H1 (cell line): Measurements from ENCODE around the gene ARMC5. TPM values are rescaled to one million over a fixed set of nuclear protein-coding genes. Genes with fewer than 3 reads are reported as not detected.

Source experiments
- CTCF ChIA-PET: fragments of 300-600 bp; sonication (Branson Sonifier 250); formaldehyde crosslinking; loops from one replicate; lab custom pipeline; 2021; ENCODE audit not compliant: partially characterized antibody; lab: Charles Lee
- POLR2A ChIA-PET: fragments of 300-600 bp; sonication (Branson Sonifier 250); formaldehyde crosslinking; loops from one replicate; lab custom pipeline; 2021; ENCODE audit warnings: inconsistent platforms; ENCODE audit not compliant: partially characterized antibody; lab: Charles Lee
- DNase-seq, 2 experiments: peaks; one replicate each; pipeline versions ENCODE4 v3.0.0 to v3.0.0-alpha.2; 2010 to 2022; ENCODE audit warnings: low spot score in 2 of 2, low read depth in 1 of 2, mixed read lengths in 1 of 2
- FAIRE-seq: peaks from 2 replicates; lab custom pipeline; 2011; peaks lifted over from hg19 to GRCh38; lab: Jason Lieb, UNC
- H2AFZ ChIP-seq: 2 replicates; pipeline ENCODE4 v1.8.1; 2012; ENCODE audit warnings: low read length, inconsistent platforms
- H2AK5ac ChIP-seq: 2 replicates; pipeline ENCODE4 v1.6.1; 2013; ENCODE audit warnings: low read depth, low read length
- H2BK120ac ChIP-seq: replicated peaks from 2 replicates; pipeline ENCODE3; 2013; ENCODE audit warnings: low read depth, low read length, inconsistent platforms
- H2BK12ac ChIP-seq: 2 replicates; pipeline ENCODE4 v1.6.1; 2013; ENCODE audit warnings: low read depth, low read length
- H2BK15ac ChIP-seq: 2 replicates; pipeline ENCODE4 v1.6.1; 2013; ENCODE audit warnings: low read length
- H2BK20ac ChIP-seq: 2 replicates; pipeline ENCODE4 v1.6.1; 2013; ENCODE audit warnings: low read length
- H2BK5ac ChIP-seq: 2 replicates; pipeline ENCODE4 v1.6.1; 2013; ENCODE audit warnings: low read depth, low read length
- H3K14ac ChIP-seq: 2 replicates; pipeline ENCODE4 v1.6.1; 2013; ENCODE audit warnings: inconsistent platforms; ENCODE audit not compliant: insufficient read length
- H3K18ac ChIP-seq: 2 replicates; pipeline ENCODE4 v1.6.1; 2013; ENCODE audit warnings: low read length; ENCODE audit errors: extremely low read depth
- H3K23ac ChIP-seq: 2 replicates; pipeline ENCODE4 v1.6.1; 2013; ENCODE audit warnings: inconsistent platforms; ENCODE audit not compliant: insufficient read length
- H3K23me2 ChIP-seq: 2 replicates; pipeline ENCODE4 v1.6.1; 2013; ENCODE audit warnings: low read depth, low read length
- H3K27ac ChIP-seq: 2 replicates; pipeline ENCODE4 v1.6.1; 2011; ENCODE audit warnings: low read depth, low read length, inconsistent platforms
- H3K27me3 ChIP-seq, 4 experiments: replicated peaks in 1 of 4; 1 replicate in 1 of 4; 2 replicates in 3 of 4; pipeline versions ENCODE4 v1.6.1 to v1.8.1; 2011 to 2013; ENCODE audit warnings: low read length in 3 of 4, mild to moderate bottlenecking in 3 of 4, inconsistent platforms in 2 of 4, mixed read lengths in 2 of 4, moderate library complexity in 1 of 4; ENCODE audit not compliant: control insufficient read depth in 3 of 4, insufficient read depth in 3 of 4; ENCODE audit errors: extremely low read depth in 1 of 4
- H3K36me3 ChIP-seq, 4 experiments: 2 replicates each; pipeline versions ENCODE4 v1.6.1 to v1.8.1; 2011 to 2013; ENCODE audit warnings: mild to moderate bottlenecking in 4 of 4, low read length in 3 of 4, moderate library complexity in 2 of 4, control low read depth in 1 of 4, inconsistent platforms in 1 of 4; ENCODE audit not compliant: insufficient read depth in 4 of 4, control insufficient read depth in 2 of 4
- H3K4ac ChIP-seq: replicated peaks from 2 replicates; pipeline ENCODE3; 2013; ENCODE audit warnings: low read length, low read depth, mixed read lengths, inconsistent platforms; ENCODE audit not compliant: insufficient read length
- H3K4me1 ChIP-seq, 4 experiments: replicated peaks in 1 of 4; 1 replicate in 1 of 4; 2 replicates in 3 of 4; pipeline versions ENCODE4 v1.6.1 to v1.8.1; 2011 to 2013; ENCODE audit warnings: low read length in 3 of 4, inconsistent platforms in 2 of 4, mixed read lengths in 1 of 4; ENCODE audit not compliant: insufficient read depth in 4 of 4, control insufficient read depth in 3 of 4
- H3K4me2 ChIP-seq, 2 experiments: 2 replicates each; pipeline versions ENCODE4 v1.6.1 to v1.8.1; 2011 to 2013; ENCODE audit warnings: low read depth in 2 of 2, low read length in 2 of 2, control low read depth in 1 of 2, inconsistent platforms in 1 of 2, mild to moderate bottlenecking in 1 of 2; ENCODE audit not compliant: insufficient read depth in 1 of 2
- H3K4me3 ChIP-seq, 4 experiments: fragments of 200-600, 300-600 bp in 1 of 4; sonication (generic), shearing (Covaris generic), sonication (Bioruptor Twin) in 1 of 4; 2 replicates each; pipeline versions ENCODE4 v1.5.1 to v1.8.1; 2011 to 2016; ENCODE audit warnings: low read length in 4 of 4, low read depth in 3 of 4, control low read depth in 2 of 4, inconsistent platforms in 2 of 4, mild to moderate bottlenecking in 2 of 4, mixed read lengths in 1 of 4, moderate library complexity in 1 of 4; ENCODE audit not compliant: insufficient read depth in 2 of 4; ENCODE audit errors: extremely low read depth in 1 of 4
- H3K56ac ChIP-seq: replicated peaks from 2 replicates; pipeline ENCODE3; 2013; ENCODE audit warnings: low read depth, mild to moderate bottlenecking, mixed read lengths, low read length, inconsistent platforms; ENCODE audit not compliant: insufficient read length
- H3K79me1 ChIP-seq: 2 replicates; pipeline ENCODE4 v1.6.1; 2013; ENCODE audit warnings: low read depth, low read length, control low read depth
- H3K79me2 ChIP-seq, 2 experiments: 2 replicates each; pipeline versions ENCODE4 v1.6.1 to v1.8.1; 2012 to 2013; ENCODE audit warnings: low read length in 2 of 2, mild to moderate bottlenecking in 2 of 2, inconsistent platforms in 1 of 2; ENCODE audit not compliant: insufficient read depth in 2 of 2, control insufficient read depth in 1 of 2
- H3K9ac ChIP-seq, 4 experiments: replicated peaks in 1 of 4; 1 replicate in 1 of 4; 2 replicates in 3 of 4; pipeline versions ENCODE4 v1.6.1 to v1.8.1; 2011 to 2013; ENCODE audit warnings: low read depth in 3 of 4, low read length in 3 of 4, control low read depth in 2 of 4, mild to moderate bottlenecking in 2 of 4, moderate library complexity in 2 of 4, inconsistent platforms in 1 of 4; ENCODE audit errors: extremely low read depth in 1 of 4
- H3K9me3 ChIP-seq, 2 experiments: 2 replicates each; pipeline versions ENCODE4 v1.6.1 to v1.8.1; 2012 to 2013; ENCODE audit warnings: mild to moderate bottlenecking in 2 of 2, moderate library complexity in 2 of 2, control low read depth in 1 of 2, inconsistent platforms in 1 of 2, low read depth in 1 of 2, low read length in 1 of 2, mixed read lengths in 1 of 2; ENCODE audit not compliant: insufficient read depth in 2 of 2
- H4K20me1 ChIP-seq, 2 experiments: replicated peaks in 1 of 2; 2 replicates each; pipeline versions ENCODE3 to v1.8.1; 2011 to 2013; ENCODE audit warnings: inconsistent platforms in 2 of 2, low read length in 2 of 2, mild to moderate bottlenecking in 1 of 2; ENCODE audit not compliant: insufficient read depth in 2 of 2, control insufficient read depth in 1 of 2
- H4K5ac ChIP-seq: 2 replicates; pipeline ENCODE4 v1.6.1; 2013; ENCODE audit warnings: low read length, low read depth, mixed read lengths, inconsistent platforms; ENCODE audit not compliant: insufficient read length
- H4K8ac ChIP-seq: 2 replicates; pipeline ENCODE4 v1.8.0; 2013; ENCODE audit warnings: mild to moderate bottlenecking, moderate library complexity, low read length, inconsistent platforms; ENCODE audit not compliant: insufficient read depth; ENCODE audit errors: extremely low read depth
- H4K91ac ChIP-seq: replicated peaks from 2 replicates; pipeline ENCODE3; 2013; ENCODE audit warnings: low read length, mixed read lengths, inconsistent platforms; ENCODE audit not compliant: insufficient read length
- ASH2L ChIP-seq: fragments of 200-600, 300-600 bp; sonication (generic); IDR thresholded peaks from one replicate; pipeline ENCODE4 v1.7.1; 2017; ENCODE audit warnings: low read length
- GABPA ChIP-seq: IDR thresholded peaks from 2 replicates; pipeline ENCODE4 v1.6.1; 2011; ENCODE audit warnings: mild to moderate bottlenecking, low read length, moderate library complexity, borderline replicate concordance; ENCODE audit not compliant: insufficient read depth
- HDAC2 ChIP-seq, 2 experiments: fragments of 300-600 bp in 1 of 2; sonication (generic) in 1 of 2; IDR thresholded peaks; 2 replicates each; pipeline ENCODE4 v1.6.1; 2011 to 2012; ENCODE audit warnings: low read depth in 2 of 2, low read length in 2 of 2, mild to moderate bottlenecking in 2 of 2, moderate library complexity in 2 of 2, borderline replicate concordance in 1 of 2, inconsistent platforms in 1 of 2
- JUN ChIP-seq: IDR thresholded peaks from 2 replicates; pipeline ENCODE4 v1.6.1; 2011; ENCODE audit warnings: low read depth, mild to moderate bottlenecking, improper control_type of control experiment, low read length
- RFX5 ChIP-seq: IDR thresholded peaks from 2 replicates; pipeline ENCODE4 v1.6.1; 2011; ENCODE audit warnings: low read depth, low read length, improper control_type of control experiment, borderline replicate concordance
- SAP30 ChIP-seq: fragments of 300-600 bp; sonication (generic); IDR thresholded peaks from 2 replicates; pipeline ENCODE4 v1.7.1; 2012; ENCODE audit warnings: low read length, moderate library complexity, mild to moderate bottlenecking, inconsistent platforms; ENCODE audit not compliant: insufficient read depth, insufficient replicate concordance
- SIX5 ChIP-seq: IDR thresholded peaks from 2 replicates; pipeline ENCODE4 v1.6.1; 2011; ENCODE audit warnings: mild to moderate bottlenecking, low read depth, low read length
- SP4 ChIP-seq: IDR thresholded peaks from 2 replicates; pipeline ENCODE4 v1.6.1; 2012; ENCODE audit warnings: low read length, inconsistent platforms
- SRF ChIP-seq: IDR thresholded peaks from 2 replicates; pipeline ENCODE4 v1.6.1; 2011; ENCODE audit warnings: mild to moderate bottlenecking, low read depth, low read length, moderate library complexity
- TAF1 ChIP-seq: IDR thresholded peaks from 2 replicates; pipeline ENCODE4 v1.6.1; 2011; ENCODE audit warnings: mild to moderate bottlenecking, low read depth, low read length
- TBP ChIP-seq: IDR thresholded peaks from 2 replicates; pipeline ENCODE4 v1.6.1; 2011; ENCODE audit warnings: low read depth, low read length, improper control_type of control experiment
- YY1 ChIP-seq: IDR thresholded peaks from 2 replicates; pipeline ENCODE4 v1.6.1; 2011; ENCODE audit warnings: low read depth, mild to moderate bottlenecking, low read length
- WGBS, 2 experiments: shearing (Covaris generic) in 1 of 2; methylation state at CpG; one replicate each; pipeline versions ENCODE4 v1.1.6 to v1.1.7; 2013 to 2015; ENCODE audit warnings: low lambda C conversion rate in 2 of 2, mixed read lengths in 2 of 2, inconsistent platforms in 1 of 2, low coverage in 1 of 2, missing lambda C conversion rate in 1 of 2; ENCODE audit not compliant: insufficient replicate concordance in 2 of 2, insufficient coverage in 1 of 2, insufficient read length in 1 of 2; ENCODE audit errors: extremely low coverage in 1 of 2, missing lambda C conversion rate in 1 of 2; 5-methylcytosine and 5-hydroxymethylcytosine counted together
- polyA plus RNA-seq, 7 experiments: library from polyadenylated mRNA; depleted of rRNA in 3 of 7; stranded (reverse) in 5 of 7; unstranded in 2 of 7; fragments of >200 nt in 5 of 7; fragments of 200-250 nt in 2 of 7; gene quantifications; 1 replicate in 5 of 7; 2 replicates in 1 of 7; 4 replicates in 1 of 7; pipeline versions ENCODE4 v1.2.1 to v1.2.3, GENCODE V29; 2011 to 2013; ENCODE audit warnings: missing spikeins in 2 of 7, mixed read lengths in 2 of 7
- total RNA-seq: library from RNA; stranded (reverse); fragmentation: NEBNext Ultra II Directional; extraction: Animal tissue kit (Norgen Biotek cat#: 25700); gene quantifications from 2 replicates; pipeline ENCODE4 v1.2.1, GENCODE V29; 2021
- TF ChIP-seq, protein P1 (sequence below): IDR thresholded peaks from 2 replicates; pipeline ENCODE4 v1.6.1; 2012; ENCODE audit warnings: inconsistent platforms

Gene ARMC5
- total and polyA plus RNA-seq, 2 of the 8 experiments (the other 6 are each of a cell fraction or from before 2014, with no cell fraction given): 7.8 to 8.7 TPM

DNA sequence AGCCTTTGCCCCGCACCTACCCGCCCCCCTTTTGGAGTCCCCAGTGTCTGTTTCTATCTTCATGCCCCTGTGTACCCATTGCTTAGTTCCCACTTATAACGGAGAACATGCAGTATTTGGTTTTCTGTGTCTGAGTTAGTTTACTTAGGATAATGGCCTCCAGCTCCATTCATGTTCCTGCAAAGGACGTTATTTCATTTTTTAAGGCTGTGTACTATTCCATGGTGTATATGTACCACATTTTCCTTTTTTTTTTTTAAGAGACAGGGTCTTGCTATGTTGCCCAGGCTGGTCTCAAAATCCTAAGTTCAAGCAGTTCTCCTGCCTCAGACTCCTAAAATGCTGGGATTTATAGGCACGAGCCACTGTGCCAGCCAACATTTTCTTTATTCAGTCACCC is 8.6 kb downstream of the ARMC5 start:
- no peak overlapping the region for H3K9ac ChIP-seq
- H4K8ac ChIP-seq: no peak overlapping the region
- H2BK12ac ChIP-seq: no peak overlapping the region
- no peak overlapping the region for H3K23ac ChIP-seq
- no peaks in the 10 kb centered on the region for H3K79me2 ChIP-seq
- H3K4me3 ChIP-seq: no peak overlapping the region
- no peaks in the 10 kb centered on the region for H3K79me1 ChIP-seq
- H2BK120ac ChIP-seq: no peak overlapping the region
- H4K5ac ChIP-seq: no peak overlapping the region
- DNase-seq (no peak), FAIRE-seq (no peak)
- no peak overlapping the region for H3K4me2 ChIP-seq
- H2BK5ac ChIP-seq: no peak overlapping the region
- H3K36me3 ChIP-seq: peaks cover 0 to 7% (median 1%) of the 10 kb centered on the region in 4 experiments; a peak in 3 of 8 replicates
- POLR2A ChIA-PET: interaction anchor here (1.6 kb wide), 1 partner anchor 11 kb away, joined by 5 read pairs; no protein-coding TSS in a partner anchor
- no peak overlapping the region for H3K27ac ChIP-seq
- WGBS, 2 experiments: 87% methylated on average over 5 of the region's 5 CpGs; no CpG with 5 or more reads in 1 of the 2 experiments
- no peak overlapping the region for H2BK15ac ChIP-seq
- H3K14ac ChIP-seq: no peak overlapping the region
- H3K9me3 ChIP-seq: no peaks in the 10 kb centered on the region
- no peak overlapping the region for H4K91ac ChIP-seq
- peaks cover 5% of the 10 kb centered on the region; the same call in 1 of the 2 replicates for H3K23me2 ChIP-seq
- CTCF ChIA-PET: interaction anchor here (0.8 to 2.4 kb wide), 2 partner anchors 7 to 9 kb away, joined by 3 to 11 read pairs; no protein-coding TSS in a partner anchor
- H2BK20ac ChIP-seq: no peak overlapping the region
- no peak overlapping the region for H2AFZ ChIP-seq
- no peak overlapping the region for H2AK5ac ChIP-seq
- no peak overlapping the region for H3K56ac ChIP-seq
- H3K4ac ChIP-seq: no peak overlapping the region
- H3K27me3 ChIP-seq: peaks cover 0 to 5% (median 5%) of the 10 kb centered on the region in 4 experiments; a peak in 4 of 7 replicates
- H4K20me1 ChIP-seq: no peaks in the 10 kb centered on the region
- H3K4me1 ChIP-seq: peaks cover 0 to 5% (median 0%) of the 10 kb centered on the region in 4 experiments; a peak in 2 of 7 replicates
- H3K18ac ChIP-seq: no peak overlapping the region
- TF ChIP-seq RFX5 (no peak), SIX5 (no peak), TAF1 (no peak), SRF (no peak), TBP (no peak), SAP30 (no peak), GABPA (no peak), YY1 (no peak), SP4 (no peak), ASH2L (no peak), JUN (no peak), HDAC2 (IDR thresholded peaks at IDR 0.05; ENCODE audit: borderline replicate concordance in 1 of 2, low read depth in 2 of 2, low read length in 2 of 2) (no peak)
- TF ChIP-seq, protein P1, sequence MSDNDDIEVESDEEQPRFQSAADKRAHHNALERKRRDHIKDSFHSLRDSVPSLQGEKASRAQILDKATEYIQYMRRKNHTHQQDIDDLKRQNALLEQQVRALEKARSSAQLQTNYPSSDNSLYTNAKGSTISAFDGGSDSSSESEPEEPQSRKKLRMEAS: no peak
